GM21786 (cell line): Measurements from ENCODE around the gene ABHD17C.
"Not testable (repeated sequence)": the region's sequence is repeated elsewhere in the genome, so short reads cannot be mapped to it uniquely, and the experiment has no call there.

Source experiments
- ATAC-seq: cut with Tn5 transposase; IDR thresholded peaks from one replicate; pipeline ENCODE4 v1.9.1; 2021; ENCODE audit not compliant: unreplicated experiment

The ABHD17C gene

GRCh38 chr15:80760960-80761359 is 65.8 kb downstream of the ABHD17C start:
- ATAC-seq, result no peak

DNA sequence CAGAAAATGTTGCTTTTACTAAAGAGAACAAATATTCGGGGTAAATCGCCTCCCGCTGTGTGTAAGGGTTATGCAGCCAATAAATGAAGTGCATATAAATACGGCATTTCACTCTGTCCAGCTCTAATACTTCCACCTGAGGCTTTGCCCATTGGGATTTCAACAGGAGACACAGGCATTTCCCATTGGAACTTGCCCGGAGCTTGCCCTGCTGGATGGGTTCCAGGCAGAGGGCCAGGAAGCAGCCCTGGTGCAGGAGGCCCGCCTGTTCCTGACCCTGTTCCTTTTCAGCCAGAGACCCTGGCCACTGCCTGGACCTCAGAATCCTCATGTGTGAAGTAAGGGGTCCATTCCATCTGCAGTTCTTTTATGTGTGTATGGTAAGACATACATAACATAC is 66.6 kb downstream of the ABHD17C start:
- ATAC-seq, result no peak

- ATAC-seq, result not testable (repeated sequence)
These were observed 68.1 kb downstream of the ABHD17C start for GRCh38 chr15:80763235-80763634.

DNA sequence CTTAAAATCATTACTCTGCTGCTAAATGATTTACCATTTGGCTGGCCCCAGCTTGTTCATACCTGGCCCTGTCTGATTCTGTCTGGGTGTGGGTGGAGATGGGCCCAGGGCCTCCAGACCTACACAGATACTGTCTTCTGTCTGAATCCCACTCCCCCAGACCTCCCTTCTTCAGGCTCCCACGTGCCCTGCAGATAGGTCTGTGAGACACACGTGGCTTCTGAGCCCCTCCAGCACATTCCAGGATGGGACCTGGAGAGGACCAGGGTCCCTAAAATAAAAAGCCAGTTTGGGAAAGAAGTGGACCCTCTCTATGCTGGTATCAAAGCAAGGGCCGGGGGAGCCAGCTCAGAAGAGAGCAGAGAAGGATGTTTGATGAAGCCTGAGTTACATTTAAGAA is 69.4 kb downstream of the ABHD17C start:
- no peak for ATAC-seq

GRCh38 chr15:80766275-80766674 is 71.2 kb downstream of the ABHD17C start:
- no peak for ATAC-seq

- no peak for ATAC-seq
These were observed 73.0 kb downstream of the ABHD17C start for GRCh38 chr15:80768158-80768557.

DNA sequence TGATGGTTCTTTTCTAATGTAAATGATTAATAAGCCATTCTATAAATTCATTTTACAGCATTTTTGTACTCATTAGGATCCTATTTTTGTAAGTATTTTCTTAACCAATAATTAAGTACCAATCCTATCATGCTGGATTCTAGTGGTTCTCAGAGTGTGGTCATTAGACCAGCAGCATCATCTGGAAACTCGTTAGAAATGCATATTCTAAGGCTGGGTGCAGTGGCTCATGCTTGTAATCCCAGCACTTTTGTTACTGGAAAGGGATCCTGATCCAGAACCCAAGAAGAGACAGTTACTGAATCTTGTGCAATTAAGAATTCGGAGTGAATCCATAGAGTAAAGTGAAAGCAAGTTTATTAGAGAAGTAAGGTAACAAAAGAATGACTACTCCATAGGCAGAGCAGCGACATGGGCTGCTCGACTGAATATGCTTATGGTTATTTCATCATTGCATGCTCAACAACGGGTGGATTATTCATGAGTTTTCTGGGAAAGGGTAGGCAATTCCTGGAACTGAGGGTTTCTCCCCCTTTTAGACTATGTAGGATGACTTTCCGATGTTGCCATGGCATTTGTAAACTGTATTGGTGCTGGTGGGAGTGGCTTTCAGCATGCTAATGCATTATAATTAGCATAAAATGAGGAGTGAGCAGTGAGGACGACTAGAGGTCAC is 74.2 kb downstream of the ABHD17C start:
- ATAC-seq, result no peak

GRCh38 chr15:80769829-80770705 is 75.0 kb downstream of the ABHD17C start:
- ATAC-seq, result no peak

DNA sequence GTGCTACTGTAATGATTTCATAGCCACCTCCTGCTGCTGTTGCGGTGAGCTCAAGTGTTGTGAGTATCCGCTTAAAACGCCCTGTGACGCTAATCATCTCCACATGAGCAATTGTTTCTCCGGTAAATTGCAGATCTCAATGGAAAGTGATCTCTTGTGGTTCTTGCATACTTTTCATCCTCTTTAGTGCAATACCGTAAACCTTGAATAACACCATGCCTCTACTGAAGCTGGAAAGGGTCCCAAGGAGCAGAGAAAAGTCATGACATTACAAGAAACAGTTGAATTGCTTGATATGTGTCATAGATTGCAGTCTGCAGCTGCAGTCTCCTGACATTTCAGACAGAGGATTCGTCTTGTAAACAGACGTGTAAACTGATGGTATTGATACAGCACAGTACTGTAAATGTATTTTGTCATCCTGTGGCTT is 78.0 kb downstream of the ABHD17C start:
- ATAC-seq, result no peak

GRCh38 chr15:80773792-80774352 is 78.8 kb downstream of the ABHD17C start:
- ATAC-seq, result no peak

DNA sequence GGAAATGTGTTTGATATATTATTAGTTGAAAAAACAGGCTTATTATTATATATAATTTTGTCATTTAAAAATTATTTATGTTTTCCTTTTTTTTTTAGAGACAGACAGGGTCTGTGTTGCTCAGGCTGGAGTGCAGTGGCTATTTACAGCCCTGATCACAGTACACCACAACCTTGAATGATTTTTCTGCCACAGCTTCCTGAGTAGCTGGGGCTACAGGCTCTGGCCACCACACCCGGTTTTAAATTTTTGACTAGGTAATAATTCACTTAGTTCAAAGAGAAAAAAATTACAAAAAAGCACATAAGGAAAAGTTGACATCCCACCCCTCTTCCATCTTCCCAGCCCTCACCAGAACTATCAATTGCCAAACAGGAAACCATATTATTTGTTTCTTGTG is 79.4 kb downstream of the ABHD17C start:
- ATAC-seq, result no peak

DNA sequence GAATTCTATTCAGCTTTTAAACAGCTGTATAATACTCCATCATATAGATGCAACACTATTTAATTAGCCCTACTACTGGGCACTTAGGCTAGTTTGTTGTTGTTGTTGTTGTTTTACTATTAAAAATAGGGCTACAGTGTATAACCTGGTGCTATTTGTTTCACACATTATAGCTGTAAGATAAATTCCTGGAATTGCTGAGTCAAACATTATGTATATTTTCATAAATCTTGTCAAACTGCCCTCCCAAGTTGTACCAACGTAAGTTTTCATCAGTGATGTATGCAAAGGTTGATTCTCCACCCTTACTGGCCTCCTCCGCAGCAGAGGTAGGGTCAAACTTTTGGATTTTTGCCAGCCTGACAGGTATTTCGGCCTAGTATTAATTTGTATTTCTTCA is 80.2 kb downstream of the ABHD17C start:
- ATAC-seq, result no peak

- no peak for ATAC-seq
These were observed 81.4 kb downstream of the ABHD17C start for GRCh38 chr15:80776420-80777045.

GRCh38 chr15:80777137-80777536 is 82.0 kb downstream of the ABHD17C start:
- no peak for ATAC-seq

DNA sequence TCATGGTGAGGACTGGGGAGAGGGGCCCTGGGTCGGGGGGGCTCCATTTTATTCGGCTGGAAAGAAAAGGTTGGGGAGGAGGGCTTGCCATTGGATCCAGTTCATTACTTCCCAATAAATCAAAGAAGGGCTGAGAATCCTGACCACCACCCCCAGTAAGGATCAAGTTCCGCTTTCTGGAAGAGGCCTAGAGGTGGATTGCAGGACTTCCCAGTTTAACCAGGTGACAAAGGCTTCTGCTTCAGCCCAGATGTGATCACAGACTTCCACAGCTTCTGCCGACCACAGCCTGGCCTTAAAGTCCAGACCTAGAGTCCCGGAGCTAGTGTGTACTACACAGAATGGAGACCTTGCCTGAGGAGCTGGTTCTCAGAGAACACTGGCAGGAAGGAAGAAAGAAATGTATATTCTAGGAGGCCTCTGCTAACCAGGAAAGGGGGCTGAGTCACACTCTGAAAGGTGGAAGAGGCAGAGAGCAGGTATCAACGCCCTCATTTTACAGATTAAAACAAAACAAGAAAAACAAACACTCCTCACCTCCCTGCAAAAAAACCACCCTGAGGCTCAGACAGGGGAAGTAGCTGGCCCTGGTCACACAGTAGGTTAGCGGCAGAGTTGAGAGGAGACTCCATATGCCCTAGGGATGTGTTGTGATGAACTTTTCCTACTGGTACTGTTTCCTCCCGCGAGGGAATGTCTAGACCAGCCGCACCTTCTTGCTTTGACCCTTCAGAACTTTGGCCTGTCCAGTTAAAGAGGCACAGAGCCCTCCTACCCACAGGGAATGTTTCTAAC is 82.9 kb downstream of the ABHD17C start:
- no peak for ATAC-seq

GRCh38 chr15:80778621-80778963 is 83.5 kb downstream of the ABHD17C start:
- no peak for ATAC-seq

GRCh38 chr15:80778964-80779657 is 84.0 kb downstream of the ABHD17C start, which contains the start of gene CEMIP:
Gene CEMIP, plus strand, starts transcription at chr15:80779370. Its CDS starts 94,510 bp downstream, at chr15:80873880.
- ATAC-seq, result no peak

GRCh38 chr15:80779658-80780415 is 84.7 kb downstream of the ABHD17C start:
- no peak for ATAC-seq

GRCh38 chr15:80780416-80781221 is 85.5 kb downstream of the ABHD17C start:
- ATAC-seq, result no peak
